RKO (cell line): ENCODE measurements around the gene HPN.
"Not testable (repeated sequence)": the region's sequence is repeated elsewhere in the genome, so short reads cannot be mapped to it uniquely, and the experiment has no call there.

Source experiments
- DNase-seq: peaks from one replicate; pipeline ENCODE4 v3.0.0-alpha.2; 2016; ENCODE audit warnings: low spot score

The HPN gene

DNA sequence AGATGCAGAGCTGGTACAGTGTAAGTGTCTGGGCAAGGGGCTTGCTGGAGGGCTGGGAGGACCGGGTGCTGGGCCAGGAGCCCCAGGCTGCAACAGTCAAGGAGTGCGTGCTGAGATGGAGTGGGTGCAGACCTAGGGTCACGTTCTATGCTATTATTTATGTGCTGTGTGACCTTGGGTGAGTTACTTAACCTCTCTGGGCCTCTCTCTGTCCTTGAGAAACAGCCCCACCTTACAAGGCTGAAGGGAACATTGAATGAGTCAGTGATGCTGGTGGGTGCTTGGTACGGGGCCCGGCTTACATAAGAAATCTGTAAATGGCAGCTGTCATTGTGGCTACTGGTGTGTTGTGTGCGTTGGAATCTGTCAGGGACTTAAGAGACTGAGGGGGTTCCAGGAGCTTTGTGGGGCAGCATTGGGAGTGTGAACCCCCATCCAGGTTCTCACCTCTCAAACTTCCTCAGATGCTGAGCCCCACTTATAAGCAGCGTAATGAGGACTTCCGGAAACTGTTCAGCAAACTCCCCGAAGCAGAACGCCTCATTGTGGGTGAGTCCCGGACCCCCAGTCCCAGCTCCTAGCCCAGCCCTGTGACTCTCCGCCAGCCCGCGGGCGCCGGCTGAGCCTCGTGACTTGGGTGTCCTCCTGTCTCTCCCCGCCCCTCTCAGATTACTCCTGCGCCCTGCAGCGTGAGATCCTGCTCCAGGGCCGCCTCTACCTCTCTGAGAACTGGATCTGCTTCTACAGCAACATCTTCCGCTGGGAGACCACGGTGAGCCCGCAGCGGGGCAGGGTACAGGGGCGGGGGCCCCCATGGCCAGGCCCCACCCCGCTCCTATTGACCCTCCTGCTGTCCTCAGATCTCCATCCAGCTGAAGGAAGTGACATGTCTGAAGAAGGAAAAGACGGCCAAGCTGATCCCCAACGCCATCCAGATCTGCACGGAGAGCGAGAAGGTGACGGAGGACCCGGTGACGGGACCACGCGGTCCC is 31.8 kb upstream of the HPN start:
- no peak for DNase-seq

DNA sequence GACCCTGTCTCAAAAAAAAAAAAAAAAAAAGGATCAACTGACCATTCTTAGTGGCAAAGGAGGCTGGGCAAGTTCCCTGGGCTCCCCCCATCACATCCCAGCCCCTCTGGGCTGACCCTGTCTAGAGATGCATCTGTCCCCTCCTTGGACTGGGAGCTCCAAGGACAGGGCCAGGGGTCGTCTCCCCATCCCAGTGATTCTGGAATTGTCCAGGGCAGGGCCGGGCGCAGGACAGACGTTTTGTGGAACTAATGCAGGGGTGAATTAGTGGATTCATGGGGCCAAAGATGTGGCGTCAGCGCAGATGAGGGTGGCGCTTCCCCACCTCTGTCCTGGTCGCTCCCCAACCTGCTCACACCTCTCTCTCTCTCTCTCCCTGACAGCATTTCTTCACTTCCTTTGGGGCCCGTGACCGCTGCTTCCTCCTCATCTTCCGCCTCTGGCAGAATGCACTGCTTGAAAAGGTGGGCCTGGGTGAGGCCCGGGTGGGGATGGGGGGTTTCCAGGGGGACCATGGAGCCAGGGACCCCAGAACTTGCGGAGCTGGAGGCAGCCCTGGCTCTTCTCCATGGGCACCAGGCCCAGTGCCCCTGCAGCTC is 30.3 kb upstream of the HPN start:
- DNase-seq, result no peak

DNA sequence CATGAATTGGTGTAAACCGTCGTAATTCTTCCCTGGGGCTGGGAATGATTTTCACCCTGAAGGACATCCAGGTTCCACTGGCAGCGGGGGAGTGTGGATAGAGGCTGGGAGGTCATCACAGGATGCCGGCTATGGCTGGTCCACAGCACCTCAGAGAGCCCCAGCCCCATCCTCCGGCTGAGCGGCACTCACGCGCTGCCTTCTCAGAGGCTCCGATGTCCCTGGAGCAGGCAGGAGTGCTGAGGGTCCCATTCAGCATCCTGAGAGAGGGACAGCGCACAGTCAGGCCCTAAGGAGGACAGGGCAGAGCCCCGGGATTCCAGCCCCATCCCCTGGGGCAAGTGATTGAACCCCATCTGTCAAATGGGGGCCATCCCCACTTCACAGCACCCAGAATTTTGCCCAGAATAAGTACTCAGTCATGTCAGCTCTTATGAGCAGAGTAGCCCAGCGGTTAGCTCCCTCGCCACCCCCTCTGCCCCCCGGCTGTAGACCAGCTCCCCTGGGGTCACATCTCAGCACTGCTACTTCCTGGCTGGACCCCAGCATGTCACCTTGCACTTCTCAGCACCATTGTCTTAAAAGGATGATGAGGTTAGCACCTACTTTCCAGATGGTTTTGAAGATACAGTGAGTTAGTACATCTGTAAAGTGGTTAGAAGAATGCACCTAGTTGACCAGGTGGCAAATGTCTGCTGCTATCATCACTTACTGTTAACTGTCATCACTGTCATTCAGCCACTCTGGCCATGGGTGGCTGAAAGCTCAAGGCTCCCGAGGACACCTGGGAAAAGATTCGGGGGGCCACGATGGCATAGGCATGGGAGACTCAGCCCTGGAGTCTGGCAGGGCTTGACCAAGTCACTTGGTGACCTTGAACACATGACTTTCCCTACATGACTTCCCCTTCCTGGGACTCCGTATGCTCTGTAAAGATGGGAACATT is 29.5 kb upstream of the HPN start:
- no peak for DNase-seq

DNA sequence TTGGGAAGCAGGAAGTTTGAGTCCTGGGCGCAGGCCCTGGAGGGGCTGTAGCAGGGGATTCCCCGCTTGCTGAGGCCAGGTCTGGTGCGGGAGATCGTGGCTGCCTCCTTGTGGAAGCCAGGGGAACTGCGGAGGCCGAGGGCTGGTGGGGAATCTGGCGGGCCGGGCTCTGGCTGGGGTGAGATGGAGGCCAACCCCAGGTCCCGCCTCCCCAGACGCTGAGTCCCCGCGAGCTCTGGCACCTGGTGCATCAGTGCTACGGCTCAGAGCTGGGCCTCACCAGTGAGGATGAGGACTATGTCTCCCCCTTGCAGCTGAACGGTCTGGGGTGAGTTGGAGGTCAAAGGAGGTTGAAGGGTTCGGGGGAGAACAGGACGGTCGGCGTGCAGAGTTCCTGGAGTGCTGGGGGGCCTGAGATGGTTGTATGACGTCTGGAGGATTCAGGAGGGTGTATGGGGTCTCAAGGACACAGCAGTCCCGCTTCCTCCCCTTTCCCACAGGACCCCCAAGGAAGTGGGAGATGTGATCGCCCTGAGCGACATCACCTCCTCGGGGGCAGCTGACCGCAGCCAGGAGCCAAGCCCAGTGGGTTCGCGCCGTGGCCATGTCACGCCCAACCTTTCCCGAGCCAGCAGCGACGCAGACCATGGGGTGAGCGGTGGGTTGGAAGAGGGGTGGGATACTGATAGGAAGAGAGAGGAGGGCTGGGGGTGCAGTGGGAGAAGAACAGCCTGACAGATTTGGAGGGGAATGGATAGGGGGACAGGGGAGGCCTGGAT is 28.3 kb upstream of the HPN start:
- DNase-seq, result no peak

DNA sequence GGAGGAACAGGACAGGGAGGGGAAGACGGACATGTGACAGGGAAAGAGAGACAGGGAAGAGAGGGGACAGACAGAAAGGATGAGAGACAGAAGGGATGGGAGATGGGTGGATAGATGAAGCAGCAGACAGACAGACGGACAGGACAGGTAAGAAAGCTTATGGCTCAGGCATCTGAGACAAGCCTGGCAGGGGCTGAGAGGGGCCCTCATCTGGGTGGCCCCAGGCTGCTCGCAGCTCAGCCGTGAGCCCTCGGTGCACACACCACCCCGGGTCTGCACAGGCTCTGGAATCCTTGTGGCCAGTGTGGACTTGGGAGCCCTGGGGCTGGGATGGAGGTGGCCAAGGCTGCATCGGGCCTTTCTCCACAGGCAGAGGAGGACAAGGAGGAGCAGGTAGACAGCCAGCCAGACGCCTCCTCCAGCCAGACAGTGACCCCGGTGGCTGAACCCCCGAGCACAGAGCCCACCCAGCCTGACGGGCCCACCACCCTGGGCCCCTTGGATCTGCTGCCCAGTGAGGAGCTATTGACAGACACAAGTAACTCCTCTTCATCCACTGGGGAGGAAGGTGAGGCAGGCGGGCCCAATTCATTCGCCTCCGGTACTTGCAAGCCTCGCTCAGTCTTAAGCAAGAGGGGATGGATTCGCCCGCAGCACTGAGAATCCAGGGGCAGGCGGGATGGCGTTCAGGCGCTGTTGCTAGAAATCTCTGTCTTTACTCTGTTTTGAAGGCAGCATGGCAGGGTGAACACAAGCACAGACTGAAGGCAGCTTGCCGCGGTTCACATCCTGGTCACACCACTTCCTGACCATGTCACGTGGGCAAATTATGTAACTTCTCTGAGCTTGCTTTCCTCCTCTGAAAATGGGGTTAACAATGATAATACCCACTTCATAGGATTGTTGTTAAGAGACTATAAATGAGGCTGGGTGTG is 27.4 kb upstream of the HPN start:
- DNase-seq, result no peak

DNA sequence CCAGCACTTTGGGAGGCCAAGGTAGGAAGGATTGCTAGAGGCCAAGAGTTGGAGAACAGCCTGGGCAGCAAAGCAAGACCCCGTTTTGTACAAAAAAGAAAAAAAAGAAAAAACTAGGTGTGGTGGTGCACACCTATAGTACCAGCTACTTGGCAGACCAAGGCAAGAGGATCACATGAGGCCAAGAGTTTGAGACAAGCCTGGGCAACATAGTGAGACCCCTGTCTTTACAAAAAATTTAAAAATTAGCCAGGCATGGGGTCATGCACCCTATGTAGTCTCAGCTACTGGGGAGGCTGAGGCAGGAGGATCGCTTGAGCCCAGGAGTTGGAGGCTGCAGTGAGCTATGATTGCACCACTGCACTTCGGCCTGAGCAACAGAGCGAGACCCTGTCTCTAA is 26.7 kb upstream of the HPN start:
- DNase-seq, result not testable (repeated sequence)

DNA sequence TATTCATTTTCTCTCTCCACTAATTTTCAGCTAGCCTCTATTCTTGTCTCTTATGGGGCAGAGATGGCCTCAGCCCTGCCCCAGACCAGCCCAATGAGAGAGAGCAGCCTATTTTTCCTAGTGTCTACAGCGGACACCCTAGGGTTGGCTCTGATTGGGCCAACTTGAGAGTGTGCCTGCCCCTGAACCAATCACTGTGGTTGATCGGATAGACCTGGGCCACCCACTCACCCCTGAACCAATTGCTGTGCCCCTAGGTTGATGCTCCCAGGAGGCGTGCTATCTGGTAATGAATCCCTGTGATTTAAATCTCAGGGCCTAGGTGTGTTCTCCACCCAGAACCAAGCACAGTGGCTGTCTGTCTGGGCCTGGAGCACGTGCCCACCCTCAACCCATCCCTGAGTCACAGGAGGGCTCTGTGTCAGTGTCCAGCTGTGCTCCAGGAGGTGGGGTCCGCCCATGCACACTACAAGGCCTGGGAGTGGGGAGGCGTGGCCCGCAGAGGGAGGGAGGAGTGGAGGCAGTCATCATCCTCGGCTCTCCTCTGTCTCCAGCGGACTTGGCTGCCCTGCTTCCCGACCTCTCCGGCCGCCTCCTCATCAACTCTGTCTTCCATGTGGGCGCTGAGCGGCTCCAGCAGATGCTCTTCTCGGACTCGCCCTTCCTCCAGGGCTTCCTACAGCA is 26.1 kb upstream of the HPN start:
- peak; percentile 21 for DNase-seq

DNA sequence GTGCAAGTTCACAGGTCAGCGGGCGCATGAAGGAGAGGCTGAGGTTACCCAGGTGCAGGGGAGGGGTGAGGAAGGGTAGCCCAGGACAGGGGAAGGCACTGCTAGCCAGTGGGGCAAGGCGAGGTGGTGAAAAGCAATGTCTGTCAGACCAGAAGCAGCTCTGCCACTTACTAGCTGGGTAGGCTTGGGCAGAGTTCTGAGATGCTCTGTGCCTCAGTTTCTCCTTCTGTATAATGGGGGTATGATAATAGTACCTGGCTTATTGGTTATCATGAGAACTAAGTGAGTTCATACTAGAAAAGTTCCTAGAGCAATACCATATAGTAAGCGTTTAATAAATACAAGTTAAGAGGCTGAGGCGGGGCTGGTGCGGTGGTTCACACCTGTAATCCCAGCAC is 25.6 kb upstream of the HPN start:
- no peak for DNase-seq

DNA sequence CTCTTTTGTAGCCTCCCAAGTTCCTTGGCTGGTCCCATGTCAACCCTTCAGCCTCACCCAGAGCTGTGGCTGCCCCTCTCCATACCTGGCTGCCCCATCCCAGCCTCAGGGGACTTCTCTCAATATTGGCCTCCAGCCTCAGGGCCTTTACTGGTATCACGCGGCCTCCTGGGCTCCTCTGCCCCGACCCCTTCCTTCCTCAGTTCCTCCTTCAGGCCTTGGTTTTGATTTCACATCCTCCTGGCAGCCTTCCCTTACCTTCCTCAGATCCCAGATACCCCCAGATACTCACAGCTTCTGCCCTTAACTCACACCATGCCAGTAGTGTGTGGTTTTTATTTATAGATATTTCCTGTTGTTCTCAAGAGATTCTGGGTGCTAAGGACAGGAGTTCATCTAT is 24.0 kb upstream of the HPN start:
- DNase-seq, result no peak

DNA sequence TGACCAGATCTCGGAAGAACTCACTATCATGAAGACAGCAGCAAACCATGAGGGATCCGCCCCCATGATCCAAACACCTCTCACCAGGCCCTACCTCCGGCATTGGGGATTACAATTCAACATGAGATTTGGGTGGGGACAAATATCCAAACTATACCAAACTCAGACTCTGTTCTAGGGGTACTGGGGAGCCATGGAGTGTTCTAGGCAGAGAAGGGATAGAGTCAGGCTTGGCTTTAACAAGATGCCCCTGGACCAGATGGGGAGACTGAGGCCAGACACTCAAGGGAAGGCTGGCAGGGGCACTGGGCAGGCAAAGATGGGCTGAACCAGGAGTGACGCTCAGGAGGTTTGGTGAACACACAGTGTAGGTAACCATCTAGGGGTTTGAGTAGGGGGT is 23.1 kb upstream of the HPN start:
- DNase-seq, result no peak

DNA sequence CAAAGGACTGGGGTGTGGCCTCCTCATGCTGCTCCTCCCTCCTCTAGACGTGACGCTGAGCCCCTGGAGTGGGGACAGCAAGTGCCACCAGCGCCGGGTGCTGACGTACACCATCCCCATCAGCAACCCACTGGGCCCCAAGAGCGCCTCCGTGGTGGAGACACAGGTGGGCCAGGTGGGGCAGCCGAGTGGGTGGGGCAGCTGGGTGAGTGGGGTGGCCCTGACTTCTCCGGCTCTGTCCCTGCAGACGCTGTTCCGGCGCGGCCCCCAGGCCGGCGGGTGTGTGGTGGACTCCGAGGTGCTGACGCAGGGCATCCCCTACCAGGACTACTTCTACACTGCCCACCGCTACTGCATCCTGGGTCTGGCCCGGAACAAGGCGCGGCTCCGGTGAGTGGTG is 22.4 kb upstream of the HPN start:
- no peak for DNase-seq

DNA sequence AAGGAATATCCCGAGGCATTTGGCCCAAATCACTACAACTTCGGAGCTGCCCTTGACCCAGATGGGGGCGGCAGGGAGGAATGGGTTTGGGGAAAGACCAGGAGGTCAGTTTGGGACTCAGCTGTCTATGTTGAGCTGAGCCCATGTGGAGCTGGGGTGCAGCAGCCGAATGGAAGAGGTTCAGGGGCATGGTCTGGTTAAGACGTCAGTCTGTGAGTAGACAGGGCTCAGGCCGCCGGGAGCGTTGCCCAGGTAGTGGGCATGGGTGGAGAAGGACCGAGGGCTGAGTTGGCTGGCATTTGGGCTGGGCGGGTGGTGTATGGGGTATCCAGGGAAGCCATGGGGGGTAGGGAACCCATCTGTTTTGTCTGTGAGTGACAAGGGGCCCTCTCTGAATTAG is 20.5 kb upstream of the HPN start:
- DNase-seq, result no peak

DNA sequence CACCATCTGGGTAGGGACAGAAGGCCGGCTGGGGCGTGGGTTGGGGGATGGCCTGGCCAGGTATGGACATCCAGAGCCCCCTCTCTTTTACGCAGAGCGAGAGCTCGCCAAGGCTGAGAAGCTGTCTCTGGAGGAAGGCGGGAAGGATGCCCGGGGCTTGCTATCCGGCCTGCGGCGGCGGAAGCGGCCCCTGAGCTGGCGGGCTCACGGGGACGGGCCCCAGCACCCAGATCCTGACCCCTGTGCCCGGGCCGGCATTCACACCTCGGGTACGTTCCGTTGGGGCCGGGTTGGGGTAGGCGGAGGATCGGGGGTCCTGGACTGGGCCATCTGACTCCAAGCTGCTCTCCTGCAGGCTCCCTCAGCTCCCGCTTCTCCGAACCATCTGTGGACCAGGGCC is 19.9 kb upstream of the HPN start:
- DNase-seq, result no peak

DNA sequence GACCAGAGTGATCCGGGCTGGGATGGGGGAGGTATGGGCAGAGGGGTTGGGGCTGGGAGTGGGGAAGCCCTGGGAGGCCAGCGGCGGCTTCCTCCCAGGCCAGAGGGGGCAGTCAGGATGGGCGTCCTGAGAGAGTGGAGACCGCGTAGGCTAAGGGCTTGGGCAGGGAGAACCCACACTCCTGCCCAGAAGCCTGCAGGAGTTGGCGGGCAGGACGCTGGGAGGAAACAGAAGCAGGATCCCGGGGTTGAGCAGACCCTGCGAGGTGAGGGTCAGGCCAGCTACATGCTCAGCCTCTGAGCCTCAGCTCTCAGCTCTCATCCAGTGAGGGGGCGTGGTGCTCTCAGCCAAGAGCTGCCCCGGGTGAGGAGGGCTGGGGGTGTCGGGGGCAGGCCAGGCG is 19.1 kb upstream of the HPN start:
- DNase-seq, result no peak

DNA sequence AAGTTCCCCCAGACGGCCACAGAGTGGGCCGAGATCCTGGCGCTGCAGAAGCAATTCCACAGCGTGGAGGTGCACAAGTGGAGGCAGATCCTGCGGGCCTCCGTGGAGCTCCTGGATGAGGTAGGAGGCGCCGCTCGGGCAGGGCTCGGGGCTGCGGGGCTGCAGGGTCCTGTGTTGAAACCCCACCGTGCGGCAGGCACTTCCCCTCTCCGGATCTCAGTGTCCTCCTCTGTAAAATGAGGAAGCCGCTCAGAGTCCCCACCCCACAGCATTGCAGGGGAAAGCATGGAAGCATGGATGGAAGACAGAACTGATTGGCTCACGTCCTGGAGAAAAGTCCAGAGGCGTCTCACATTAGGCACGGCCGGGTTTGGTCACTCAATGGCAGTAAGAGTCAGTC is 18.1 kb upstream of the HPN start:
- DNase-seq, result no peak

DNA sequence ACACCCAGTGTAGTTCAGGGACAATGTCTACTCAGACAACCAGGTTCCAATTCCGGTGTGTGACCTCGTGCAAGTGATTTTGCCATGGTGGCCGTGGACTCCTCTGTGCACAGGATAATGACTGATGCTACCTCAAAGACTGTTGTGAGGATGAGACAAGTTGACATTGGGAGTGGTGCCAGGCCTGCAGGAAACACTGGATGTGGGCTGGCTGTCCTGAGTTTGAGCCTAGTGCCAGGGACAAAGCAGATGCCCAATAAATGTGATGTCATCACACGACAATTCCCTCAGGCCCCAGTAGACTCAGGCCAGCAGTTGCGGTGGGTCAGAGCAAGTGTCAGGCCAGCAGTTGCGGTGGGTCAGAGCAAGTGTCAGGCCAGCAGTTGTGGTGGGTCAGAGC is 17.4 kb upstream of the HPN start:
- DNase-seq, result no peak

DNA sequence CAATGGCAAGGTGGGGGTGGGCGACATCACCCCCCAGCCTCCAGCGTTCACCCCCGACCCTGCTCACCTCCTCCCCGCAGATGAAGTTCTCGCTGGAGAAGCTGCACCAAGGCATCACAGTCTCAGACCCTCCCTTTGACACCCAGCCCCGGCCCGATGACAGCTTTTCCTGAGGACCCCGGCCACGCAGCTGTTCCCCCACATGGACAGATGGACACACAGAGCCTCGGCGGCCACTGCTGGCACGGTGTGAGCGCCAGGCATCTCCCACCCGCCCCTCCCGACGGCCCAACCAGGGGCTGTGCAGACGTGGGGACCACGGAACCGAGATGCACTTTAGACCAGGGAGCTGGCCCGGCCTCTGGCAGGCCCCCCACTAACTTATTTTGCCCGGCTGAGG is 15.6 kb upstream of the HPN start:
- no peak for DNase-seq

DNA sequence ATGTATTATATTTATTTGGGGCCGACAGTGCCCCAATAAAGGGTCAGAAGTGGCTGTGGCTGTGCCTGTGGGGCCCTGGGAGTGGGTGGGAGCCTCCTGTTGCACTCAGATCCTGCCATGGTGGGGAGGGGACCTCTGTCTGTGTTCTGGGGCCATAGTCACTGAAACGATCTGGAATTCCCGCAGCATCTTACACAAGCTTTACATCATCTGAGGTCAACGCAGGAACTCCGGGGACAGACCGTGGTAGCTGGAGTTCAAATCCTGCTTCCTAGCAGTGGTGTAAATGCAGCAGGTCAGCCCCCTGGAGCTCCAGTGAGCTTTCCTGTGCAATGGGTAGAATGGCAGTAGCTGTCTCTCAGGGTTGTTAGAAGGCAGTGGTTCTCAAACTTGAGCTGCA is 15.1 kb upstream of the HPN start:
- no peak for DNase-seq

DNA sequence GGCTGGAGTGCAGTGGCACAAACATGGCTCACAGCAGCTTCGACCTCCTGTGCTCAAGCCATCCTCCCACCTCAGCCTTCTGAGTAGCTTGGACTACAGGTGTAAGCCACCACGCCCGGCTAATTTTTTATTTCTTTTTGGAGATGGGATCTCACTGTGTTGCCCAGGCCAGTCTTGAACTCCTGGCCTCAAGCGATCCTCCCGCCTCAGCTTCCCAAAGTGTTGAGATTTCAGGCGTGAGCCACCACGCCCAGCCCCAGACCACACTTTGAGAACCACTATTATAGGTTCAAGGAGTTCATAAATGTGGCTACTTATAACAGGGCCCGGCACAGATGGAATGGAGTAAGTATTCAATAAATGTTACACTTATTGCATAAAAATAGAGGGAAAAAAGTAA is 14.5 kb upstream of the HPN start:
- DNase-seq, result no peak
